Epidermal melanocyte (primary cell): ENCODE results near the gene DDX4.
"Not testable (repeated sequence)": the region's sequence is repeated elsewhere in the genome, so short reads cannot be mapped to it uniquely, and the experiment has no call there.

ENCODE experiments used
- DNase-seq: peaks from one replicate; pipeline ENCODE4 v3.0.0; 2011; ENCODE audit warnings: low spot score; ENCODE audit not compliant: insufficient read length

Gene DDX4

GRCh38 chr5:55737793-55738192 is at the start of gene DDX4:
TSS of gene DDX4 (plus strand) at chr5:55738061. CDS start at chr5:55738964, 903 bp downstream.
- no peak for DNase-seq

GRCh38 chr5:55691265-55692105 is 46.4 kb upstream of the DDX4 start:
- no peak for DNase-seq

DNA sequence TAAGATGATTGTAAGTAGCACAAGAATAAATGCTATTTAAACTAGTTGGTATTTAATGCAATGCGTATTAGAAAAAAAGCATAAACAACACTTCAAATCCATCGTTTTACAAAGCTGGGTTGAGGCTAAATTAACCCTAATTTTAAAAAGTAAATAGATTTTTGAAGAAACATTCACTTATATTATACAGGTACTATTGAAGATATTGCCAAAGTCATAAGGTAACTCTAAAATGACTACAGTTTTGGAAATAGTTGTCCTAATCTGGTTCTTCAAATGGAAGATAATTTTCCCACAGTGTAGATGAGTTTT is 45.8 kb upstream of the DDX4 start:
- no peak for DNase-seq

DNA sequence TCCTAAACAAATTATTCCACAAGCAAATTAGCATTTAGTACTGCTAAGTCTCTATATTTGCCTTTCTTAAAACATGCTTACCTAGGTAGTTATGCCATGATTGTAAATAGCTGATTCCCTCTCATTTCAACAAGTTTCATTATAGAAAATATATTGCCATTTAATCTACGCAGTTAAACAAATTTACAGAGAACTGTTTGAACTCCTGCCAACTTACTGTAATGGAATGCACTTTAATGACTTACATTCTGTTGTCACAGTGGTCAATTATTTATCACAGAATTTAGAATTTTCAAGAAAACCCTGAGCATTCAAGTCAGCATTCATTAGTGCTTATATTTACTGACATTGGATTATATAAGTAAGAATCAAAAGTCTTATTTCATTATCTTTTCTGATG is 45.4 kb upstream of the DDX4 start:
- DNase-seq = no peak

- no peak for DNase-seq
These were observed 43.6 kb upstream of the DDX4 start for GRCh38 chr5:55694152-55694830.

GRCh38 chr5:55696704-55697103 is 41.2 kb upstream of the DDX4 start:
- not testable (repeated sequence) for DNase-seq

DNA sequence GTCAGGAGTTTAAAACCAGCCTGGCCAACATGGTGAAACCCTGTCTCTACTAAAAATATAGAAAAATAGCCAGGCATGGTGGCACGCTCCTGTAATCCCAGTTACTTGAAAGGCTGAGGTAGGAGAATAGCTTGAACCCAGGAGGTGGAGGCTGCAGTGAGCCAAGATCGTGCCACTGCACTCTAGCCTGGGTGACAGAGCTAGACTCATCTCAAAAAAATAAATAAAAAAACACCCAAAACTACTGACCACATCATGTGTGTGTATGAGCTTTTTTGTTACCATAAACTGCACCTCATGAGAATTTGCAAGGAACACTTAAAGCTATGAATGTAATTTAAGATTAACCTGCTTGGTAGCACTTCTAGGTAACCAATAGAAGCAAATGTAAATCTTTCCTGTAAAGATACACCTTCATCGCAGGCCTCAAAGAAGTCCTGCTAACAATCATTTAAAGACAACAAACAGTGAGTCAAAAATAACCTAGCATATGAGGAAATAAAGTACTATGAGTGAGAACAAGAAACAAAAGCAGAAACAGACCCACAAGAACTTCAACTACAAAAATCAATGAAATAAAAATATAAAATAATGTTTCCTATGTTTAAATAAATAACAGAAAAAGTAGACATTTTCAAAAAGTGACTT is 38.7 kb upstream of the DDX4 start:
- DNase-seq = no peak

- DNase-seq = no peak
These were observed 37.1 kb upstream of the DDX4 start for GRCh38 chr5:55700745-55701144.

DNA sequence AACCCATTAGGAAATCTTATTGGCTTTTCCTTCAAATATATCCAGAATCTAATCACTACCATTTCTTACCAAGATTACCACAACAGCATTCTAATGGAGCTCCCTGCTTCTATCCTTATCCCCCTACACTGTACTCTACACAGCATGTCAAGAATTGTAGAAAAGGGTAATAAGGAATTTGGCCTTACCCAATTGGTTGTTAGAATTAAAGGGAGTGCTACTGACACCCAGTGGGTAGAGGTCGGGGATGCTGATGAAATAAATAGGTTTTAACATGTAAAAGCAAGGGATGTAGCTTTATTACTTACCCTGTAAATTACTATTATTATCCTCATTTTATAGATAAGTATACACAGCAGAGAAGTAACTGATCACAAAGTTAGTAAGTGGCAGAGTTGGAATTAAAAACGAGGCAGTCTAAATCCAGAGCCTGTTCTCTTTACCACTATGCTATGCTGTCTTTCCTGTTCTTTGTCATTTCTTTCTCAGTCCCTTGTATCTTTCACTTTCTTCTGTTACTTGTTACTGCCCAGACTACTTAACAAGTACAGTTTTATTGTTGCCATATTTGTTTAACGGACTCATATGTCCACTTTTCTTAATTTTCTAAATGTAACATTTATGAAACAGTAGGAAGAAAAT is 36.3 kb upstream of the DDX4 start:
- no peak for DNase-seq

- DNase-seq = no peak
These were observed 35.1 kb upstream of the DDX4 start for GRCh38 chr5:55702598-55703345.

GRCh38 chr5:55706230-55706629 is 31.6 kb upstream of the DDX4 start:
- DNase-seq = no peak

GRCh38 chr5:55708732-55709131 is 29.1 kb upstream of the DDX4 start:
- DNase-seq = no peak

- DNase-seq = no peak
These were observed 26.3 kb upstream of the DDX4 start for GRCh38 chr5:55711507-55712022.

DNA sequence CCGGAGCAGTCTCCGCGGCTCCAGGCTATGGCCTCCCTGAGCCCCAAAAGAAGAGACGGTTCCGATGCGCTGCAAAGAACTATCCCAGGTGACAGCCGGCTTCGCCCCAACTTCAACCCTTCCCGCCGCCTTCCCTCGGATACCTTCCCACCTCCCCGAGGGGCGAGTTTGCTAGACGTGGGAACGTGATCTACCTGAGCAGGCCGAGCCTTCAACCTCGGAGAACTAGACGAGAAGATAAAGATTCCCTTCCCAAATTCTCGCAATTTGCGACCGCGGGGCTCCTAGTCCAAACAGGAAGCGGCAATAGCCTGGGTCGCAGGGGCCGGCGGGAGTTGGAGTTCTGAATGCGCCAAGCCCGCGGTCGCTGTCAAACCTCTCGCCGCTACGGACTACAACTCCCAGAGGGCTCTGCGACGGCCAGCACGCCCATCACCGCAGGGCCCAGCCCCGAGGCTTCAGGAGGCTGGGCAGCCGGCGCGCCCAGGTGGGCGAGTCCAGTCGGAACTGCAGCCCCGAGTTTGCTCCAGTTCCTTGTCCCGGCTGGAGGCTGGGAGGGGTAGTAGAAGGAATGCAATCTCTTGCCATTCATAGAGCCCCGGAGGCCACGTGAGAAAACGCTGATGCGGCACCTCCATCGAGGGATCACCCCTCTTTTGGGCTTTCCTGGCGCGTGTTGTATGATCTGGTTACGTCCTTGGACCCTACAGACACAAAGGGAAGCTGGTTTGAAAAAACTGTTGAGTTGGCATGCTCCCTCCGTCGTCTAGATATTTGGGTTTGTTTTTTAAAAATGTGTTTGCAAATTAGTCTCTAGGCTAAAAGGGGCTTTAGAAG is 25.6 kb upstream of the DDX4 start, which contains the start of gene SLC38A9:
TSS of gene SLC38A9 (minus strand) at position 302 of the 837 bp plus-strand sequence. CDS start 14,366 bp downstream, outside the sequence.
- DNase-seq = peak; percentile 89

DNA sequence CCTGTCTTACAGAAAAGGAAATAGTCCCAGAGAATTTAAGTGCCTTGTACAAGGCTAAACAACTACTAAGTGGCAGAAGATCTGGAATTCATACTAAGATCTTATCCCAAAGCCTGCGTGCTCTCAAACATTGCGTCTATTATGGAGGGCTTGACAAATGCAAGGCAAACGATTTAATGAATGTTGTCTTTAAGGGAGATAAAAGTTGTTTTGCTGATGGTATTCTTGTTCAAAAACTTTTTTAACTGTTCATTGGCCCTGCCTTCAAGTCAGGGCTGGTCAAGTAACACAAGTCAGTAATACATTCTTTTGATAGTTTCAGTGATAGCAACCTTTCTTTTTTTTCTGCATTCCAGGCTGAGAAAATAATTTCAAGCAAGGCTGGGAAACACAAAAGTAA is 24.0 kb upstream of the DDX4 start:
- DNase-seq = no peak

GRCh38 chr5:55714339-55714738 is 23.5 kb upstream of the DDX4 start:
- no peak for DNase-seq

GRCh38 chr5:55714749-55715148 is 23.1 kb upstream of the DDX4 start:
- no peak for DNase-seq

GRCh38 chr5:55715519-55716078 is 22.3 kb upstream of the DDX4 start:
- no peak for DNase-seq

- DNase-seq = not testable (repeated sequence)
These were observed 18.8 kb upstream of the DDX4 start for GRCh38 chr5:55719026-55719425.
